Measurements from ENCODE around the gene SMIM20. TPM values are rescaled to one million over a fixed set of nuclear protein-coding genes. Genes with fewer than 3 reads are reported as not detected.

Gene SMIM20
- total and polyA plus RNA-seq, 2 experiments from 2014 or later = 56.6 to 82.9 TPM

GRCh38 chr4:25956260-25956659, 42.2 kb downstream of the SMIM20 start:
- DNase-seq (ENCODE audit: low spot score) = no peak
- H3K36me3 ChIP-seq (ENCODE audit: insufficient read depth) = no peaks in the 10 kb centered on the region
- peak overlapping the region; percentile 35; the same call in 1 of the 2 replicates for H2AFZ ChIP-seq
- peaks cover 22% of the 10 kb centered on the region for H3K4me1 ChIP-seq (ENCODE audit: insufficient read depth)
- Mint-ChIP-seq H3K36me3 (ENCODE audit: low read depth) (no peaks in the 10 kb centered on the region), H3K4me3 (no peak overlapping the region), H3K27ac (no peak overlapping the region), H3K27me3 (ENCODE audit: insufficient read depth, low read depth, poor library complexity) (peaks cover 4% of the 10 kb centered on the region), H3K4me1 (peaks cover 32% of the 10 kb centered on the region), H3K9me3 (no peaks in the 10 kb centered on the region; the same call in 2 of the 3 replicates)
- H3K4me2 ChIP-seq = 0 out of 2 replicates have a peak overlapping the region, but pooled peaks have one; percentile 29
- H3F3A ChIP-seq (replicated peaks; ENCODE audit: low read depth) = no peaks in the 10 kb centered on the region
- no peaks in the 10 kb centered on the region for H4K20me1 ChIP-seq (replicated peaks; ENCODE audit: insufficient read depth)
- H3K27me3 ChIP-seq (ENCODE audit: insufficient read depth) = no peaks in the 10 kb centered on the region
- H3K79me2 ChIP-seq (replicated peaks; ENCODE audit: insufficient read depth) = no peaks in the 10 kb centered on the region
- H3K27ac ChIP-seq (ENCODE audit: low read depth) = no peak overlapping the region
- no peak overlapping the region for H3K4me3 ChIP-seq
- H3K9me2 ChIP-seq (ENCODE audit: insufficient read depth) = no peaks in the 10 kb centered on the region
- TF ChIP-seq CREB1 (CRISPR knock-in tag; IDR thresholded peaks at IDR 0.05; ENCODE audit: low read depth) (no peak), NANOG (IDR thresholded peaks at IDR 0.05; ENCODE audit: borderline replicate concordance) (no peak), ZNF462 (CRISPR knock-in tag; IDR thresholded peaks at IDR 0.05) (no peak), ZNF114 (CRISPR knock-in tag; IDR thresholded peaks at IDR 0.05) (no peak), EZH2 (IDR thresholded peaks at IDR 0.05; ENCODE audit: low read depth, unreplicated experiment) (no peak), STAT1 (IDR thresholded peaks at IDR 0.05; ENCODE audit: unreplicated experiment) (no peak), POLR2AphosphoS5 (IDR thresholded peaks at IDR 0.05; ENCODE audit: low read depth) (no peak), REST (IDR thresholded peaks at IDR 0.05; ENCODE audit: unreplicated experiment) (no peak), JUNB (IDR thresholded peaks at IDR 0.05; ENCODE audit: unreplicated experiment) (no peak), CTCF (conservative IDR thresholded peaks at IDR 0.05; ENCODE audit: low read depth in 2 of 2) (no peak), ZNF331 (CRISPR knock-in tag; IDR thresholded peaks at IDR 0.05; ENCODE audit: low read depth) (no peak), ETS1 (IDR thresholded peaks at IDR 0.05) (no peak), EZH2phosphoT487 (IDR thresholded peaks at IDR 0.05; ENCODE audit: unreplicated experiment) (no peak)
- ATAC-seq = no peak

All from GM23338 (cell line).